ENCODE results near the gene TRIO.

The TRIO gene

GRCh38 chr5:14195588-14195987 is 52.4 kb downstream of the TRIO start:
- TF ChIP-seq CTCF (IDR thresholded peaks at IDR 0.05; ENCODE audit: borderline replicate concordance, extremely low read depth, low read length, poor library complexity, severe bottlenecking) = no peak
- no peak for TF ChIP-seq EZH2 (IDR thresholded peaks at IDR 0.05; ENCODE audit: borderline replicate concordance, low read depth, low read length, severe bottlenecking)
- no peak for DNase-seq
- Histone ChIP-seq H3K9ac (ENCODE audit: low read depth, low read length) (no peak overlapping the region), H3K36me3 (ENCODE audit: insufficient read depth, low read length) (no peaks in the 10 kb centered on the region), H3K9me3 (ENCODE audit: insufficient read depth, low read length, severe bottlenecking) (no peaks in the 10 kb centered on the region), H3K27me3 (ENCODE audit: insufficient read depth, low read length, poor library complexity) (no peaks in the 10 kb centered on the region), H3K27ac (ENCODE audit: low read length) (no peak overlapping the region), H3K4me1 (ENCODE audit: insufficient read depth, low read length) (no peaks in the 10 kb centered on the region), H4K20me1 (ENCODE audit: insufficient read depth, low read length) (no peaks in the 10 kb centered on the region), H2AFZ (ENCODE audit: low read depth, low read length) (no peak overlapping the region), H3K4me2 (ENCODE audit: insufficient read depth, low read length) (no peak overlapping the region), H3K79me2 (ENCODE audit: insufficient read depth, low read length) (no peaks in the 10 kb centered on the region), H3K4me3 (ENCODE audit: low read depth in 1 of 2, low read length in 2 of 2) (no peak overlapping the region)
- ATAC-seq (ENCODE audit: insufficient read depth, low read depth) = no peak

GRCh38 chr5:14197056-14197455 is 53.9 kb downstream of the TRIO start:
- Histone ChIP-seq H3K79me2 (ENCODE audit: insufficient read depth, low read length) (no peaks in the 10 kb centered on the region), H3K9me3 (ENCODE audit: insufficient read depth, low read length, severe bottlenecking) (no peaks in the 10 kb centered on the region), H2AFZ (ENCODE audit: low read depth, low read length) (no peak overlapping the region), H3K4me2 (ENCODE audit: insufficient read depth, low read length) (no peak overlapping the region), H4K20me1 (ENCODE audit: insufficient read depth, low read length) (no peaks in the 10 kb centered on the region), H3K27ac (ENCODE audit: low read length) (no peak overlapping the region), H3K36me3 (ENCODE audit: insufficient read depth, low read length) (no peaks in the 10 kb centered on the region), H3K9ac (ENCODE audit: low read depth, low read length) (no peak overlapping the region), H3K4me3 (ENCODE audit: low read depth in 1 of 2, low read length in 2 of 2) (no peak overlapping the region), H3K27me3 (ENCODE audit: insufficient read depth, low read length, poor library complexity) (no peaks in the 10 kb centered on the region), H3K4me1 (ENCODE audit: insufficient read depth, low read length) (no peaks in the 10 kb centered on the region)
- TF ChIP-seq CTCF (IDR thresholded peaks at IDR 0.05; ENCODE audit: borderline replicate concordance, extremely low read depth, low read length, poor library complexity, severe bottlenecking) (no peak), EZH2 (IDR thresholded peaks at IDR 0.05; ENCODE audit: borderline replicate concordance, low read depth, low read length, severe bottlenecking) (no peak)
- DNase-seq (no peak), ATAC-seq (ENCODE audit: insufficient read depth, low read depth) (no peak)

GRCh38 chr5:14199902-14200301 is 56.8 kb downstream of the TRIO start:
- no peak overlapping the region for H3K4me2 ChIP-seq (ENCODE audit: insufficient read depth, low read length)
- no peaks in the 10 kb centered on the region for H3K9me3 ChIP-seq (ENCODE audit: insufficient read depth, low read length, severe bottlenecking)
- no peaks in the 10 kb centered on the region for H4K20me1 ChIP-seq (ENCODE audit: insufficient read depth, low read length)
- TF ChIP-seq CTCF (IDR thresholded peaks at IDR 0.05; ENCODE audit: borderline replicate concordance, extremely low read depth, low read length, poor library complexity, severe bottlenecking) = no peak
- TF ChIP-seq EZH2 (IDR thresholded peaks at IDR 0.05; ENCODE audit: borderline replicate concordance, low read depth, low read length, severe bottlenecking) = no peak
- H3K79me2 ChIP-seq (ENCODE audit: insufficient read depth, low read length) = no peaks in the 10 kb centered on the region
- H3K4me3 ChIP-seq (ENCODE audit: low read depth in 1 of 2, low read length in 2 of 2) = no peak overlapping the region
- no peak overlapping the region for H2AFZ ChIP-seq (ENCODE audit: low read depth, low read length)
- H3K4me1 ChIP-seq (ENCODE audit: insufficient read depth, low read length) = no peaks in the 10 kb centered on the region
- peaks cover 1% of the 10 kb centered on the region for H3K27me3 ChIP-seq (ENCODE audit: insufficient read depth, low read length, poor library complexity)
- DNase-seq (no peak), ATAC-seq (ENCODE audit: insufficient read depth, low read depth) (no peak)
- no peaks in the 10 kb centered on the region for H3K36me3 ChIP-seq (ENCODE audit: insufficient read depth, low read length)
- no peak overlapping the region for H3K27ac ChIP-seq (ENCODE audit: low read length)
- H3K9ac ChIP-seq (ENCODE audit: low read depth, low read length) = no peak overlapping the region
